GM18502 (cell line): ENCODE results near the gene TMEM256.

Experiments used
- ATAC-seq: cut with Tn5 transposase; IDR thresholded peaks from one replicate; pipeline ENCODE4 v1.9.1; 2021; ENCODE audit warnings: mild to moderate bottlenecking; ENCODE audit not compliant: unreplicated experiment, poor library complexity

Gene TMEM256

GRCh38 chr17:7431231-7431630 is 27.3 kb upstream of the TMEM256 start:
- no peak for ATAC-seq

- ATAC-seq, result no peak
Observed at GRCh38 chr17:7429722-7430121, 25.8 kb upstream of the TMEM256 start.

- no peak for ATAC-seq
Observed at GRCh38 chr17:7428557-7428956, 24.7 kb upstream of the TMEM256 start, which contains the start of gene SPEM3. SPEM3 (plus strand) TSS chr17:7428857; CDS start chr17:7428903, 46 bp downstream.

- ATAC-seq, result no peak
Observed at GRCh38 chr17:7427549-7427948, 23.7 kb upstream of the TMEM256 start.

- ATAC-seq, result no peak
Observed at GRCh38 chr17:7426896-7427489, 23.1 kb upstream of the TMEM256 start.

- no peak for ATAC-seq
Observed at GRCh38 chr17:7426203-7426863, 22.4 kb upstream of the TMEM256 start.

GRCh38 chr17:7425756-7426155 is 21.9 kb upstream of the TMEM256 start:
- ATAC-seq, result no peak

GRCh38 chr17:7425316-7425715 is 21.4 kb upstream of the TMEM256 start, which contains the start of gene SPEM2:
SPEM2 (plus strand) TSS chr17:7425616; CDS start chr17:7425689, 73 bp downstream.
- ATAC-seq, result no peak

GRCh38 chr17:7423679-7424078 is 19.8 kb upstream of the TMEM256 start:
- ATAC-seq, result no peak

GRCh38 chr17:7421186-7421585 is 17.3 kb upstream of the TMEM256 start:
- ATAC-seq, result no peak

- ATAC-seq, result no peak
Observed at GRCh38 chr17:7419819-7420610, 16.1 kb upstream of the TMEM256 start, which contains the start of gene SPEM1. SPEM1 (plus strand) TSS chr17:7420324; CDS start chr17:7420385, 61 bp downstream.

- no peak for ATAC-seq
Observed at GRCh38 chr17:7418472-7419152, 14.7 kb upstream of the TMEM256 start.

- ATAC-seq, result no peak
Observed at GRCh38 chr17:7417056-7417655, 13.3 kb upstream of the TMEM256 start.

GRCh38 chr17:7416323-7416722 is 12.4 kb upstream of the TMEM256 start:
- no peak for ATAC-seq

- ATAC-seq, result no peak
Observed at GRCh38 chr17:7415784-7416183, 11.9 kb upstream of the TMEM256 start.

GRCh38 chr17:7414837-7415236 is 10.9 kb upstream of the TMEM256 start:
- ATAC-seq, result no peak

- ATAC-seq, result no peak
Observed at GRCh38 chr17:7413346-7413985, 9.6 kb upstream of the TMEM256 start.

GRCh38 chr17:7411427-7411750 is 7.5 kb upstream of the TMEM256 start:
- no peak for ATAC-seq

- no peak for ATAC-seq
Observed at GRCh38 chr17:7410634-7411426, 6.9 kb upstream of the TMEM256 start.
